Measurements from ENCODE around the gene MUC6. TPM values are rescaled to one million over a fixed set of nuclear protein-coding genes. Genes with fewer than 3 reads are reported as not detected.

The MUC6 gene
- total RNA-seq, 1 donor from 2014 or later: not detected

DNA sequence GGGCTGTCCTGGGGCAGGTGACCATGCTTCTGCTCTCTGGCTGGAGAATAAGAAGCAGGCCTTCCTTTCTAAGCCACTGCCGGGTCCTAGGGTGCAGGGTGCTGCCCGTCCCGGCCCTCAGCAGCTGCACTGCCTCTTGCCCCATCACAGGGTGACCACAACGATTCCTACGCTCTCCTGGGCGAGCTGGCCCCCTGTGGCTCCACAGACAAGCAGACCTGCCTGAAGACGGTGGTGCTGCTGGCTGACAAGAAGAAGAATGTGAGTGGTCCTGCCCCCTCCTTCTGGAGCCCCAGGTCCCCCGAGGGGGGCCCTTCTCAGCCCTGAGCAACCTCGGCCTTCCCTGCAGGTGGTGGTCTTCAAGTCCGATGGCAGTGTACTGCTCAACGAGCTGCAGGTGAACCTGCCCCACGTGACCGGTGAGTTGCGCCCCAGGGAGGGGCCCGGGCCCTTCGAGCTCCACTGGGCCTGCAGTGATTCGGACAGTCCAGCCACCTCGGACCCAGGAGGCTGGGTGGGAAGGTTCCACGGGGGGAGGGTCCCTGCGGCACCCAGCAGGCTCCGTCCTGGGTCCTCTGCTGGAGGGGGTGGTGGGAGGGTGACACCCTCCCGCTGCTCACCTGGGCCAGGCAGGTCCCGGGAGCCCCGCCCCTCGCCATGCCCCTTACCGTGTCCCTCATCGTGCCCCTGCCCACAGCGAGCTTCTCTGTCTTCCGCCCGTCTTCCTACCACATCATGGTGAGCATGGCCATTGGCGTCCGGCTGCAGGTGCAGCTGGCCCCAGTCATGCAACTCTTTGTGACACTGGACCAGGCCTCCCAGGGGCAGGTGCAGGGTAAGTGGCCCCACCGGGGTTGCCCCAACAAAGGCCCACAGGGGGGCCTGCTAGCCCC is 46.5 kb upstream of the MUC6 start:
- Mint-ChIP-seq H3K4me1 (no peaks in the 10 kb centered on the region), H3K4me3 (no peak overlapping the region), H3K36me3 (ENCODE audit: low read depth) (no peaks in the 10 kb centered on the region), H3K9me3 (no peaks in the 10 kb centered on the region), H3K27me3 (ENCODE audit: low read depth) (no peaks in the 10 kb centered on the region), H3K27ac (ENCODE audit: unreplicated experiment) (no peak overlapping the region)
- no peak for DNase-seq (ENCODE audit: low read depth, low spot score)
- TF ChIP-seq, protein P1, sequence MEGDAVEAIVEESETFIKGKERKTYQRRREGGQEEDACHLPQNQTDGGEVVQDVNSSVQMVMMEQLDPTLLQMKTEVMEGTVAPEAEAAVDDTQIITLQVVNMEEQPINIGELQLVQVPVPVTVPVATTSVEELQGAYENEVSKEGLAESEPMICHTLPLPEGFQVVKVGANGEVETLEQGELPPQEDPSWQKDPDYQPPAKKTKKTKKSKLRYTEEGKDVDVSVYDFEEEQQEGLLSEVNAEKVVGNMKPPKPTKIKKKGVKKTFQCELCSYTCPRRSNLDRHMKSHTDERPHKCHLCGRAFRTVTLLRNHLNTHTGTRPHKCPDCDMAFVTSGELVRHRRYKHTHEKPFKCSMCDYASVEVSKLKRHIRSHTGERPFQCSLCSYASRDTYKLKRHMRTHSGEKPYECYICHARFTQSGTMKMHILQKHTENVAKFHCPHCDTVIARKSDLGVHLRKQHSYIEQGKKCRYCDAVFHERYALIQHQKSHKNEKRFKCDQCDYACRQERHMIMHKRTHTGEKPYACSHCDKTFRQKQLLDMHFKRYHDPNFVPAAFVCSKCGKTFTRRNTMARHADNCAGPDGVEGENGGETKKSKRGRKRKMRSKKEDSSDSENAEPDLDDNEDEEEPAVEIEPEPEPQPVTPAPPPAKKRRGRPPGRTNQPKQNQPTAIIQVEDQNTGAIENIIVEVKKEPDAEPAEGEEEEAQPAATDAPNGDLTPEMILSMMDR (conservative IDR thresholded peaks at IDR 0.05): no peak

- no peaks in the 10 kb centered on the region for H3K27me3 Mint-ChIP-seq (ENCODE audit: low read depth)
- H3K27ac Mint-ChIP-seq (ENCODE audit: unreplicated experiment): no peak overlapping the region
- no peak overlapping the region for H3K4me3 Mint-ChIP-seq
- H3K36me3 Mint-ChIP-seq (ENCODE audit: low read depth): no peaks in the 10 kb centered on the region
- H3K9me3 Mint-ChIP-seq: no peaks in the 10 kb centered on the region
- no peaks in the 10 kb centered on the region for H3K4me1 Mint-ChIP-seq
- TF ChIP-seq, protein P1 (conservative IDR thresholded peaks at IDR 0.05): no peak
- no peak for DNase-seq (ENCODE audit: low read depth, low spot score)
Observed at GRCh38 chr11:1082346-1082727, 45.8 kb upstream of the MUC6 start.

DNA sequence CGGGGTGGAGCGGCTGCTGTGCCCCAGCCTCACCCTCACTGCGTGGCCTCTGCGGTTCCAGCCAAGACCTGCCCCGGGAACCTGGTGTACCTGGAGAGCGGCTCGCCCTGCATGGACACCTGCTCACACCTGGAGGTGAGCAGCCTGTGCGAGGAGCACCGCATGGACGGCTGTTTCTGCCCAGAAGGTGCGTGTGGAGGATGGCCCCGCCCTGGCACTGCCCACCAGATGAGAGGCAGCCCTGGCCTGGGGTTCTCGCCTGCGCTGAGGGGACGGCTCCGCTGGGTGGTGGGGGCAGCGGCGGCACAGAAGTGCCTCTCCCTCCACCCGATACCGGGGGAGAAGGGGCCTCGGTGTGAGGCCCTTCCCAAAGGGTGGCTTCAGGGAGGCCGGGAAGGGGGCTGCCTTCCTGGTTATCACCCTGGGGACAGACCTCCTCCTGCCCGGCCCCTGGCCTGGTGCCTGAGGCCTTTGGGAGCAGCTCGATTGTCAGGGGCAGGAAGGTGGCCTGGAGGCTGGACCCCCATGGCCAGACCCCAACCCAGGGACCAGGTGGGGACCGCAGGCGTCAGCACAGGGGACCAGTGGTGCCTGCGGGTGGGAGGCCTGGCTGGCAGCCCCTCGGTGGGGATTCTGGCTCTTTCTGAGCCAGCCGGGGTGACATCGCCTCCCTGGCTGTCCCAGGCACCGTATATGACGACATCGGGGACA is 45.2 kb upstream of the MUC6 start:
- DNase-seq (ENCODE audit: low read depth, low spot score): no peak
- H3K27ac Mint-ChIP-seq (ENCODE audit: unreplicated experiment): no peak overlapping the region
- no peak overlapping the region for H3K4me3 Mint-ChIP-seq
- H3K4me1 Mint-ChIP-seq: no peaks in the 10 kb centered on the region
- TF ChIP-seq, protein P1 (conservative IDR thresholded peaks at IDR 0.05): no peak
- no peaks in the 10 kb centered on the region for H3K36me3 Mint-ChIP-seq (ENCODE audit: low read depth)
- H3K27me3 Mint-ChIP-seq (ENCODE audit: low read depth): no peaks in the 10 kb centered on the region
- no peaks in the 10 kb centered on the region for H3K9me3 Mint-ChIP-seq

DNA sequence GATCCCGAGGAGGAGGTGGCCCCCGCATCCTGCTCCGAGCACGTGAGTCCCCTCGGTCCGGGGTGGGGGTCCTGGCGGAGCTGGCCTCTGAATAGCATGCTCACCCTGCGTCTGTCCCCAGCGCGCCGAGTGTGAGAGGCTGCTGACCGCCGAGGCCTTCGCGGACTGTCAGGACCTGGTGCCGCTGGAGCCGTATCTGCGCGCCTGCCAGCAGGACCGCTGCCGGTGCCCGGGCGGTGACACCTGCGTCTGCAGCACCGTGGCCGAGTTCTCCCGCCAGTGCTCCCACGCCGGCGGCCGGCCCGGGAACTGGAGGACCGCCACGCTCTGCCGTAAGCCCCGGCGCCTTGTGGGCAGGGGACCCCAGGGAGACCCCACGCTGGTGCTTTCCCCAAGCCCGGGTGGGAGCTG is 41.7 kb upstream of the MUC6 start:
- Mint-ChIP-seq H3K4me3 (no peak overlapping the region), H3K27ac (ENCODE audit: unreplicated experiment) (no peak overlapping the region), H3K36me3 (ENCODE audit: low read depth) (no peaks in the 10 kb centered on the region), H3K27me3 (ENCODE audit: low read depth) (no peaks in the 10 kb centered on the region), H3K4me1 (no peaks in the 10 kb centered on the region), H3K9me3 (no peaks in the 10 kb centered on the region)
- no peak for DNase-seq (ENCODE audit: low read depth, low spot score)
- TF ChIP-seq, protein P1 (conservative IDR thresholded peaks at IDR 0.05): no peak

DNA sequence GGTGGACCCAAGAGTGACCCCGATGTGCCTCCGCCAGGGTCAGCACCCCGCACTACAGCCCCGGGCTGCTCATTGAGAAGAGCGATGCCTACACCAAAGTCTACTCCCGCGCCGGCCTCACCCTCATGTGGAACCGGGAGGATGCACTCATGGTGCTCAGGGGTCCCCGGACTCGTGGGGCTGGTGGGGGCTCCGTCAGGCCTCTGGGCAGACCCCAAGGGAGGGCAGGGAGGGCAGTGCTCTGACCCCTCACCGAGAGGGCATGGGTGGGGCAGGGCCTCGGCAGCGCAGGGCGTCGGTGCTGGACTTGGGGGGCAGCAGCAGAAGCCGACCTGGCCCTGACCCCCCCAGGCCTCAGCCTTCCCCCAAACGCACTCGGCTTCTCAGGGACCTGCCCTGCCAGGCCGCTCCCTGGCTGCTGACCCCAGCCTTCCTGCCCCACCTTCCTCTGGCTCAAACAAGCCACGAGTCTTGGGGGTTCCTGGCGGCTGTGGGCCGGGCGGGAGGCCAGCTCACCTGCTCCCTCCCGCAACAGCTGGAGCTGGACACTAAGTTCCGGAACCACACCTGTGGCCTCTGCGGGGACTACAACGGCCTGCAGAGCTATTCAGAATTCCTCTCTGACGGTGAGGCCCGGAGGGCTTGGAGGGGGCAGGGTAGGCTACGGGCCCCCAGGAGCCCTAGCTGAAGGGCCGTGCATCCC is 41.0 kb upstream of the MUC6 start:
- Mint-ChIP-seq H3K4me3 (no peak overlapping the region), H3K4me1 (no peaks in the 10 kb centered on the region), H3K9me3 (no peaks in the 10 kb centered on the region), H3K36me3 (ENCODE audit: low read depth) (no peaks in the 10 kb centered on the region), H3K27ac (ENCODE audit: unreplicated experiment) (no peak overlapping the region), H3K27me3 (ENCODE audit: low read depth) (no peaks in the 10 kb centered on the region)
- DNase-seq (ENCODE audit: low read depth, low spot score): no peak
- TF ChIP-seq, protein P1 (conservative IDR thresholded peaks at IDR 0.05): no peak

Data from neural crest cell (in vitro differentiated cells).